Ectodermal cell (in vitro differentiated cells): Measurements from ENCODE around the gene TVP23A.
"Not testable (repeated sequence)": the region's sequence is repeated elsewhere in the genome, so short reads cannot be mapped to it uniquely, and the experiment has no call there.

Source experiments
- H3K27ac ChIP-seq: 2 replicates; pipeline ENCODE4 v1.7.0; 2013; ENCODE audit warnings: mild to moderate bottlenecking, low read depth, low read length; ENCODE audit not compliant: insufficient read depth, poor library complexity, severe bottlenecking
- H3K27me3 ChIP-seq: 2 replicates; pipeline ENCODE4 v1.7.0; 2013; ENCODE audit warnings: mild to moderate bottlenecking, low read length; ENCODE audit not compliant: insufficient read depth, control insufficient read depth, poor library complexity, severe bottlenecking
- H3K36me3 ChIP-seq: one replicate; pipeline ENCODE4 v1.7.0; 2013; ENCODE audit warnings: low read length; ENCODE audit not compliant: control insufficient read depth, insufficient read depth
- H3K4me1 ChIP-seq: one replicate; pipeline ENCODE4 v1.7.0; 2013; ENCODE audit warnings: low read length; ENCODE audit not compliant: control insufficient read depth, insufficient read depth
- H3K4me3 ChIP-seq: 2 replicates; pipeline ENCODE4 v1.7.0; 2013; ENCODE audit warnings: low read depth, low read length, control low read depth; ENCODE audit not compliant: insufficient read depth
- H3K9me3 ChIP-seq: 2 replicates; pipeline ENCODE4 v1.7.0; 2013; ENCODE audit warnings: mild to moderate bottlenecking, low read length, moderate library complexity; ENCODE audit not compliant: control insufficient read depth
- WGBS, 2 experiments: methylation state at CpG; one replicate each; pipeline ENCODE4 v1.1.7; 2013; ENCODE audit warnings: missing lambda C conversion rate in 2 of 2; 5-methylcytosine and 5-hydroxymethylcytosine counted together

The TVP23A gene

DNA sequence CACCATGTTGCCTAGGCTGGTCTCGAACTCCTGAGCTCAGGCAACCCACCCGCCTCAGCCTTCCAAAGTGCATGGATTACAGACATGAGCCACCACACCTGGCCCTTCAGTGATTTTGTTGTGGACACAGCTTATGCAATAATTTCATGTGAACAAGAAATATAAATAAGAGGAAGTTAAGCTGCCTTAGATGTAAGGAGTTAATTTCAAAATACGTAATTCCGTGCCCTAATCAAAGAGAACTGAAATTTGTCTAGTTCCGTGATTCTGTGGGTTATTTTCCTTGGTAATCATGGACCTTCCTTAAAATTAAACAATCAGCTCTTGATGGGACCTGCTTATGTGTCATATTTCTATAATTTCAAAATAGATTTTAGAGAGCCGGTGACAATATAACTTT lies 11.9 kb downstream of the TVP23A start:
- H3K9me3 ChIP-seq: no peaks in the 10 kb centered on the region
- H3K27me3 ChIP-seq: no peaks in the 10 kb centered on the region
- H3K27ac ChIP-seq: no peak overlapping the region
- H3K4me1 ChIP-seq: no peaks in the 10 kb centered on the region
- no peaks in the 10 kb centered on the region for H3K36me3 ChIP-seq
- no peak overlapping the region for H3K4me3 ChIP-seq
- WGBS, 2 experiments: 97% methylated on average over 6 of the region's 6 CpGs

DNA sequence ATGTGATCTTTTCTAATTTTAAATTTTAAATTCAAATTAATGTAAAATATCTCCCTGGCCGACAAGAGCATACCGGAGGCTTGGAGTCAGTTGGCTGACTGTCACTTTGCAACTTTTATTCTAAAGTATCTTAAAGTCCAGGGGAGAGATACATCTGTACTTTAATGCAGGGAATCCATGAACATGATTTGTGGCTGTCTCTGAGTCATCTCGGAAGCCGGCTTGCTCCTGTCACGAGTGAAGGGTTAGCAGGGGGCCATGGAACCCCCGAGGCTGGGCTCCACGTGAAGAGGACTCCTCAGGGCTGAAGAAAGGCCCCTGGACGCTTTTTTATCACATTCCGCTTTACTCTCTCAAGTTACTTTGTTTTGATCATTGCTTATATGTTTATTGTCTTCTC lies 13.3 kb downstream of the TVP23A start:
- Histone ChIP-seq H3K4me3 (no peak overlapping the region), H3K27me3 (no peaks in the 10 kb centered on the region), H3K4me1 (no peaks in the 10 kb centered on the region), H3K27ac (no peak overlapping the region), H3K9me3 (no peaks in the 10 kb centered on the region), H3K36me3 (no peaks in the 10 kb centered on the region)
- WGBS, 2 experiments: 84 to 90% methylated on average over 9 of the region's 9 CpGs

GRCh38 chr16:10799736-10800135 lies 18.9 kb downstream of the TVP23A start:
- H3K27me3 ChIP-seq: no peaks in the 10 kb centered on the region
- no peaks in the 10 kb centered on the region for H3K36me3 ChIP-seq
- H3K9me3 ChIP-seq: no peaks in the 10 kb centered on the region
- H3K4me1 ChIP-seq: no peaks in the 10 kb centered on the region
- 93 to 97% methylated on average over 2 of the region's 3 CpGs for WGBS, 2 experiments
- no peak overlapping the region for H3K27ac ChIP-seq
- H3K4me3 ChIP-seq: no peak overlapping the region

DNA sequence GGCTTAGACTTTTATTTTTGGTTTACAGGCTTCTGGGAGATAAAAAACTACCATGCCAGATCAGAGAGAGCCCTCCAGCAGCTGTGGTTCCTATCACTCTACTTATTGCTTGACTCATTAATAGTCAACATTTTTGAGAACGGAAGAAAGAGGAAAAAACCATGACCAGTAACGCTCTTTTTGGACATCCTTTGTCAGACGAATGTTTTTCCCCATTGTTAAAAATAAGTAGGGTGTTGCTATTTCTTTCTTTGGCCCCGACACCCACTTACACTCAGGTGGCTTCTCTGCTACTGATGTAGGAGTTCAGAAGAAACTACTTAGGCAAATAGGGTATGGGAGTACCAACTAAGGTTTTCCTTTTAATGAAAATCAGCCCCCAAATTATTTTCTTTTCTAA lies 27.5 kb downstream of the TVP23A start:
- H3K4me1 ChIP-seq: no peaks in the 10 kb centered on the region
- no peak overlapping the region for H3K4me3 ChIP-seq
- WGBS, 2 experiments: 91 to 98% methylated on average over 4 of the region's 4 CpGs
- H3K36me3 ChIP-seq: no peaks in the 10 kb centered on the region
- no peaks in the 10 kb centered on the region for H3K9me3 ChIP-seq
- H3K27me3 ChIP-seq: no peaks in the 10 kb centered on the region
- H3K27ac ChIP-seq: no peak overlapping the region

GRCh38 chr16:10788630-10789029 lies 30.0 kb downstream of the TVP23A start:
- not testable (repeated sequence) for H3K9me3 ChIP-seq, H3K36me3 ChIP-seq, H3K27me3 ChIP-seq, H3K27ac ChIP-seq, H3K4me3 ChIP-seq, H3K4me1 ChIP-seq
- WGBS, 2 experiments: 90 to 94% methylated on average over 4 of the region's 4 CpGs

GRCh38 chr16:10787304-10787703 lies 31.3 kb downstream of the TVP23A start:
- no peak overlapping the region for H3K27ac ChIP-seq
- H3K9me3 ChIP-seq: no peaks in the 10 kb centered on the region
- H3K36me3 ChIP-seq: no peaks in the 10 kb centered on the region
- H3K27me3 ChIP-seq: no peaks in the 10 kb centered on the region
- 80 to 83% methylated on average over 5 of the region's 5 CpGs for WGBS, 2 experiments
- no peaks in the 10 kb centered on the region for H3K4me1 ChIP-seq
- no peak overlapping the region for H3K4me3 ChIP-seq

DNA sequence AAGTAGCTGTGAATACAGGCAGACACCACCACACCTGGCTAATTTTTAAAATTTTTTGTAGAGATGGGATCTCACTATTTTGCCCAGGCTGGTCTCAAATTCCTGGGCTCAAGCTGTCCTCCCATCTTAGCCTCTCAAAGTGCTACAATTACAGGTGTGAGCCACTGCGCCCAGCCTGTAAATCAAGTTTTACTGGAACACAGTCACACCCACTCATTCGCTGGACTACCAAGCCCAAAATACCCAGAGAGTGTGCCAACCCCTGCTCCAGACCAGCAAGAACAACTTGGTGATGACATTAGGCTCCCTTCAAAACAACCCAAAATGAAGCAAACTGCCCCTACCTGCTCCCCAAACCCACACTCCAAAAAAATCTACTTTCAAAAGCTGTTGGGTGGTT lies 36.0 kb downstream of the TVP23A start:
- no peak overlapping the region for H3K4me3 ChIP-seq
- H3K9me3 ChIP-seq: no peaks in the 10 kb centered on the region
- 97 to 100% methylated on average over 2 of the region's 2 CpGs for WGBS, 2 experiments
- H3K4me1 ChIP-seq: no peaks in the 10 kb centered on the region
- no peaks in the 10 kb centered on the region for H3K27me3 ChIP-seq
- no peak overlapping the region for H3K27ac ChIP-seq
- no peaks in the 10 kb centered on the region for H3K36me3 ChIP-seq

DNA sequence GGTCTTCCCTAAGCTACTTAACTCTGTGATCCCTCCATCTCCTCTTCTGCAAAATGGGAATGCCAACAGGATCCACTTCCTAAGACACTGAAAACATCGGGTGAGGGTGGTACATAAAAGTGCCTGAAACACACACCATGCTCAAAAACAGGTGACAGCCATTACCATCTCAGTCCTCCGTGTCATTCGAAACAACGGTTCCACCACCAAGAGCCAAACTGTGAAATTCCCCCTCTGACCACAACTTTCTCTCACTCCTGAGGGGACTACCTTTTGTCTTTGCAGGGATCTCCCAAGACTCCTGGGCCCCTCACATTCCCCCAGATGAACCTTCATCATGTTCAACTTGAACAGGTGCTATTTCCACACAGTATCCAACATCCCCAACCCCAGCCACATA lies 38.0 kb downstream of the TVP23A start:
- H3K9me3 ChIP-seq: no peaks in the 10 kb centered on the region
- no peaks in the 10 kb centered on the region for H3K36me3 ChIP-seq
- no peaks in the 10 kb centered on the region for H3K4me1 ChIP-seq
- 94 to 96% methylated on average over 4 of the region's 4 CpGs for WGBS, 2 experiments
- no peak overlapping the region for H3K4me3 ChIP-seq
- no peak overlapping the region for H3K27ac ChIP-seq
- no peaks in the 10 kb centered on the region for H3K27me3 ChIP-seq

GRCh38 chr16:10779908-10780307 lies 38.7 kb downstream of the TVP23A start:
- not testable (repeated sequence) for H3K4me1 ChIP-seq, H3K27me3 ChIP-seq, H3K4me3 ChIP-seq, H3K36me3 ChIP-seq, H3K27ac ChIP-seq, H3K9me3 ChIP-seq
- 94 to 96% methylated on average over 6 of the region's 6 CpGs for WGBS, 2 experiments

DNA sequence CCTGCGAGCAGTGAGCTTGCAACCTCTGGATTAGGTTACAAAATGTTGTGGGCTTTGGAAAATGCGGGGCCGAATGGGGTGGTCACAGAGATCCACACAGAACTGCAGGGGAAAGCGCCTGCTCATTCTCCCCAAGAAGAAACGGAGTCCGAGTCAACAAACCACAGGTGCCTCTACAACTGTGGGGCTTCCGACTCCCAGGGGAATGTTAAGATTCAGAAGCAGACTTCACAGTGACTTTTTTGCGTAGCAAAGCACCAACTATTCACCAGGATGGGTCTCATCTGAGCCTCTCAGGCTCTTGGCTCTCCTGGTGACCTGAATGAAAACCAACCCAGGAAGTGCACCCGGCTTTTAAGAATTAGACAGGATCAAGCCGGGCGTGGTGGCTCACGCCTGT lies 41.2 kb downstream of the TVP23A start:
- Histone ChIP-seq H3K4me1 (no peaks in the 10 kb centered on the region), H3K27ac (no peak overlapping the region), H3K27me3 (no peaks in the 10 kb centered on the region), H3K9me3 (no peaks in the 10 kb centered on the region), H3K4me3 (no peak overlapping the region), H3K36me3 (no peaks in the 10 kb centered on the region)
- WGBS, 2 experiments: 89 to 92% methylated on average over 12 of the region's 12 CpGs

GRCh38 chr16:10776923-10777322 lies 41.7 kb downstream of the TVP23A start:
- H3K27ac ChIP-seq, H3K27me3 ChIP-seq, H3K9me3 ChIP-seq, H3K4me3 ChIP-seq, H3K4me1 ChIP-seq, H3K36me3 ChIP-seq: not testable (repeated sequence)
- 82 to 86% methylated on average over 6 of the region's 6 CpGs for WGBS, 2 experiments
